ENCODE data around the gene HAL. TPM values are rescaled to one million over a fixed set of nuclear protein-coding genes. Genes with fewer than 3 reads are reported as not detected.
A peak's percentile ranks its signal among the peaks of the same experiment; 100 is the strongest.

HAL gene
- total and polyA plus RNA-seq, 2 of the 13 experiments (the other 11 are each of a cell fraction or from before 2014, with no cell fraction given): 0.89 to 37.8 TPM

- peak; percentile 87 for TF ChIP-seq AHDC1 (CRISPR knock-in tag; IDR thresholded peaks at IDR 0.05; ENCODE audit: borderline replicate concordance)
- TF ChIP-seq ZNF510 (CRISPR knock-in tag; IDR thresholded peaks at IDR 0.05; ENCODE audit: low read depth): no peak
- no peak for TF ChIP-seq KDM2A (CRISPR knock-in tag; IDR thresholded peaks at IDR 0.05; ENCODE audit: borderline replicate concordance, low read depth)
- TF ChIP-seq GABPA (IDR thresholded peaks at IDR 0.05; ENCODE audit: low read depth, low read length): no peak
- TF ChIP-seq GABPA (CRISPR knock-in tag; IDR thresholded peaks at IDR 0.05; ENCODE audit: low read depth): peak; percentile 39; the same call in 1 of the 2 replicates
- no peak for TF ChIP-seq NR3C1 (CRISPR knock-in tag; IDR thresholded peaks at IDR 0.05)
- peak; percentile 78; the same call in 1 of the 2 replicates for TF ChIP-seq ETV5 (CRISPR knock-in tag; IDR thresholded peaks at IDR 0.05; ENCODE audit: borderline replicate concordance)
- peak; percentile 89 for TF ChIP-seq HHEX (CRISPR knock-in tag; IDR thresholded peaks at IDR 0.05)
- no peak for TF ChIP-seq ZBTB42 (CRISPR knock-in tag; IDR thresholded peaks at IDR 0.05)
- no peak for TF ChIP-seq SOX6 (IDR thresholded peaks at IDR 0.05)
- peak; percentile 99 for TF ChIP-seq SOX6 (CRISPR knock-in tag; IDR thresholded peaks at IDR 0.05)
- no peak for TF ChIP-seq ZBTB7A (CRISPR knock-in tag; IDR thresholded peaks at IDR 0.05)
- no peak for TF ChIP-seq NRL (CRISPR knock-in tag; IDR thresholded peaks at IDR 0.05; ENCODE audit: borderline replicate concordance)
- no peak for TF ChIP-seq ZNF562 (CRISPR knock-in tag; IDR thresholded peaks at IDR 0.05; ENCODE audit: borderline replicate concordance)
- peak; percentile 71; the same call in 1 of the 2 replicates for TF ChIP-seq TGIF2 (CRISPR knock-in tag; IDR thresholded peaks at IDR 0.05)
- TF ChIP-seq ZNF790 (CRISPR knock-in tag; IDR thresholded peaks at IDR 0.05; ENCODE audit: borderline replicate concordance): no peak
- no peak for TF ChIP-seq ZNF570 (CRISPR knock-in tag; IDR thresholded peaks at IDR 0.05; ENCODE audit: borderline replicate concordance)
- TF ChIP-seq ZGPAT (CRISPR knock-in tag; IDR thresholded peaks at IDR 0.05): peak; percentile 36; the same call in 1 of the 2 replicates
- TF ChIP-seq ZNF326 (CRISPR knock-in tag; IDR thresholded peaks at IDR 0.05; ENCODE audit: borderline replicate concordance): no peak
- peak; percentile 93 for TF ChIP-seq NFIC (IDR thresholded peaks at IDR 0.05; ENCODE audit: low read length)
- TF ChIP-seq, protein P1, sequence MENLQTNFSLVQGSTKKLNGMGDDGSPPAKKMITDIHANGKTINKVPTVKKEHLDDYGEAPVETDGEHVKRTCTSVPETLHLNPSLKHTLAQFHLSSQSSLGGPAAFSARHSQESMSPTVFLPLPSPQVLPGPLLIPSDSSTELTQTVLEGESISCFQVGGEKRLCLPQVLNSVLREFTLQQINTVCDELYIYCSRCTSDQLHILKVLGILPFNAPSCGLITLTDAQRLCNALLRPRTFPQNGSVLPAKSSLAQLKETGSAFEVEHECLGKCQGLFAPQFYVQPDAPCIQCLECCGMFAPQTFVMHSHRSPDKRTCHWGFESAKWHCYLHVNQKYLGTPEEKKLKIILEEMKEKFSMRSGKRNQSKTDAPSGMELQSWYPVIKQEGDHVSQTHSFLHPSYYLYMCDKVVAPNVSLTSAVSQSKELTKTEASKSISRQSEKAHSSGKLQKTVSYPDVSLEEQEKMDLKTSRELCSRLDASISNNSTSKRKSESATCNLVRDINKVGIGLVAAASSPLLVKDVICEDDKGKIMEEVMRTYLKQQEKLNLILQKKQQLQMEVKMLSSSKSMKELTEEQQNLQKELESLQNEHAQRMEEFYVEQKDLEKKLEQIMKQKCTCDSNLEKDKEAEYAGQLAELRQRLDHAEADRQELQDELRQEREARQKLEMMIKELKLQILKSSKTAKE (CRISPR knock-in tag; IDR thresholded peaks at IDR 0.05; ENCODE audit: borderline replicate concordance): peak; percentile 90
- peak; percentile 30; the same call in 1 of the 2 replicates for TF ChIP-seq ELF1 (CRISPR knock-in tag; IDR thresholded peaks at IDR 0.05)
- peak; percentile 91 for TF ChIP-seq FOXA3 (CRISPR knock-in tag; IDR thresholded peaks at IDR 0.05)
Measured at GRCh38 chr12:95949477-95950206, 46.5 kb downstream of the HAL start (continued).
